BJ (cell line): ENCODE data around the gene YY1AP1. TPM values are rescaled to one million over a fixed set of nuclear protein-coding genes. Genes with fewer than 3 reads are reported as not detected.

ENCODE experiments used
- CTCF ChIA-PET: fragments of 350-600 bp; formaldehyde crosslinking; extraction: SDS; loops from one replicate; lab custom pipeline; 2021; ENCODE audit warnings: antibody characterized with exemption, inconsistent platforms; lab: Yijun Ruan, JAX
- POLR2A ChIA-PET: fragments of 300-600 bp; sonication (Branson Sonifier 250); formaldehyde crosslinking; extraction: SDS; loops from one replicate; lab custom pipeline; 2021; ENCODE audit warnings: antibody characterized with exemption; lab: Charles Lee
- DNase-seq: peaks from one replicate; pipeline ENCODE4 v3.0.0-alpha.2; 2011; ENCODE audit warnings: low read depth
- H3K27me3 ChIP-seq: 2 replicates; pipeline ENCODE4 v1.6.0; 2011; ENCODE audit warnings: low read length; ENCODE audit not compliant: control insufficient read depth, insufficient read depth
- H3K36me3 ChIP-seq: 2 replicates; pipeline ENCODE4 v1.5.1; 2011; ENCODE audit warnings: low read length; ENCODE audit not compliant: control insufficient read depth, insufficient read depth
- H3K4me3 ChIP-seq: 2 replicates; pipeline ENCODE4 v1.5.1; 2011; ENCODE audit warnings: low read depth, mild to moderate bottlenecking, control low read depth, low read length
- CTCF ChIP-seq: IDR thresholded peaks from 2 replicates; pipeline ENCODE4 v1.5.1; 2011; ENCODE audit warnings: low read depth, mild to moderate bottlenecking, control low read depth, inconsistent platforms, low read length, moderate library complexity; ENCODE audit not compliant: insufficient read depth
- polyA plus RNA-seq: library from polyadenylated mRNA; depleted of rRNA; stranded (reverse); fragments of >200 nt; gene quantifications from 2 replicates; pipeline ENCODE4 v1.2.3, GENCODE V29; 2011; rRNA removed

Gene YY1AP1
- polyA plus RNA-seq, 1 experiment, result 57.7 TPM

- Histone ChIP-seq H3K36me3 (no peaks in the 10 kb centered on the region; the same call in none of the 2 replicates), H3K27me3 (no peaks in the 10 kb centered on the region), H3K4me3 (peak within 1 kb of the TSS; percentile 65)
- peak; percentile 81 for DNase-seq
- no peak for TF ChIP-seq CTCF
- CTCF ChIA-PET, result interaction anchor here (1.1 to 1.2 kb wide), 2 partner anchors 349 to 359 kb away, joined by 3 read pairs; no protein-coding TSS in a partner anchor
- POLR2A ChIA-PET, result no interaction called here
Observed at GRCh38 chr1:155609515-155610256, 78.9 kb downstream of the YY1AP1 start, which contains the start of gene MSTO1. MSTO1 (plus strand) TSS chr1:155610218; CDS start chr1:155610249, 31 bp downstream.

Other genes with a start within 250 kb of the YY1AP1 start
- gene ASH1L, start 126.0 kb downstream of the YY1AP1 start, polyA plus RNA-seq, result 20.9 and 22.2 TPM in 2 replicates
- 19.5 and 28.6 TPM in 2 replicates for gene MSTO1, start 78.6 kb downstream of the YY1AP1 start, polyA plus RNA-seq
- 131 and 142 TPM in 2 replicates for gene DAP3, start 317 bp upstream of the YY1AP1 start, polyA plus RNA-seq
- gene GON4L, start 168.4 kb upstream of the YY1AP1 start, polyA plus RNA-seq, result 17.9 and 18.3 TPM in 2 replicates
- 36.0 and 36.6 TPM in 2 replicates for gene SYT11, start 170.8 kb upstream of the YY1AP1 start, polyA plus RNA-seq
- gene RIT1, start 222.6 kb upstream of the YY1AP1 start, polyA plus RNA-seq, result 25.8 and 42.6 TPM in 2 replicates
- 39.0 and 39.8 TPM in 2 replicates for gene KHDC4, start 245.6 kb upstream of the YY1AP1 start, polyA plus RNA-seq